Gastroesophageal sphincter (tissue), 4 donors: ENCODE data around the gene LIMK2. TPM values are rescaled to one million over a fixed set of nuclear protein-coding genes. Genes with fewer than 3 reads are reported as not detected.

Source experiments
- ATAC-seq: fragments of 150-250 bp; one replicate; pipeline ENCODE4 v1.9.1; 2016; ENCODE audit warnings: mild to moderate bottlenecking, moderate library complexity
- H3K27ac ChIP-seq, 4 donors: fragments of 200-600 bp; sonication (generic) in 3 of 4; 1 replicate in 3 of 4; 2 replicates in 1 of 4; pipeline ENCODE4 v1.5.1; 2016 to 2019
- H3K27me3 ChIP-seq: fragments of 200-600 bp; sonication (generic); one replicate; pipeline ENCODE4 v1.5.1; 2019
- H3K36me3 ChIP-seq, 2 donors: fragments of 200-600 bp; sonication (generic); one replicate each; pipeline ENCODE4 v1.5.1; 2019; ENCODE audit warnings: control low read depth in 1 of 2
- H3K4me1 ChIP-seq, 3 donors: fragments of 200-600 bp; sonication (generic); 1 replicate in 2 of 3; 2 replicates in 1 of 3; pipeline ENCODE4 v1.5.1; 2016 to 2019; ENCODE audit warnings: control low read depth in 2 of 3
- H3K4me3 ChIP-seq, 2 donors: fragments of 200-600 bp; sonication (generic); one replicate each; pipeline ENCODE4 v1.5.1; 2019; ENCODE audit warnings: mild to moderate bottlenecking in 1 of 2, moderate library complexity in 1 of 2
- H3K9me3 ChIP-seq, 3 donors: fragments of 200-600 bp; sonication (generic); one replicate each; pipeline ENCODE4 v1.5.1; 2017 to 2019; ENCODE audit warnings: control low read depth in 2 of 3
- CTCF ChIP-seq, 4 experiments: fragments of 200-600 bp in 2 of 4; fragments of 450-650 bp in 2 of 4; sonication (generic) in 1 of 4; IDR thresholded peaks; one replicate each; pipeline ENCODE4 v1.5.1; 2017 to 2019; ENCODE audit warnings: antibody characterized with exemption in 4 of 4, mild to moderate bottlenecking in 2 of 4, moderate library complexity in 2 of 4
- EP300 ChIP-seq: sonication (generic); formaldehyde crosslinking; IDR thresholded peaks from one replicate; pipeline ENCODE4 v1.6.1; 2017; ENCODE audit warnings: antibody characterized with exemption, mild to moderate bottlenecking
- POLR2A ChIP-seq, 2 donors: fragments of 450-650 bp; IDR thresholded peaks; one replicate each; pipeline ENCODE4 v1.6.1; 2017; ENCODE audit warnings: antibody characterized with exemption in 2 of 2, mild to moderate bottlenecking in 2 of 2, moderate library complexity in 1 of 2
- POLR2AphosphoS5 ChIP-seq: sonication (generic); formaldehyde crosslinking; IDR thresholded peaks from one replicate; pipeline ENCODE4 v1.6.1; 2017; ENCODE audit warnings: antibody characterized with exemption
- WGBS, 2 donors: methylation state at CpG; one replicate each; pipeline ENCODE4 v1.1.5; 2018; ENCODE audit warnings: low coverage in 1 of 2; 5-methylcytosine and 5-hydroxymethylcytosine counted together
- total RNA-seq, 4 donors: library from RNA; depleted of rRNA; stranded (reverse); fragments of >200 nt; gene quantifications; one replicate each; pipeline ENCODE4 v1.1.0, GENCODE V29; 2016

Gene LIMK2
- total RNA-seq, 4 donors from 2014 or later, result 13.4 to 19.1 (median 15.9) TPM

DNA sequence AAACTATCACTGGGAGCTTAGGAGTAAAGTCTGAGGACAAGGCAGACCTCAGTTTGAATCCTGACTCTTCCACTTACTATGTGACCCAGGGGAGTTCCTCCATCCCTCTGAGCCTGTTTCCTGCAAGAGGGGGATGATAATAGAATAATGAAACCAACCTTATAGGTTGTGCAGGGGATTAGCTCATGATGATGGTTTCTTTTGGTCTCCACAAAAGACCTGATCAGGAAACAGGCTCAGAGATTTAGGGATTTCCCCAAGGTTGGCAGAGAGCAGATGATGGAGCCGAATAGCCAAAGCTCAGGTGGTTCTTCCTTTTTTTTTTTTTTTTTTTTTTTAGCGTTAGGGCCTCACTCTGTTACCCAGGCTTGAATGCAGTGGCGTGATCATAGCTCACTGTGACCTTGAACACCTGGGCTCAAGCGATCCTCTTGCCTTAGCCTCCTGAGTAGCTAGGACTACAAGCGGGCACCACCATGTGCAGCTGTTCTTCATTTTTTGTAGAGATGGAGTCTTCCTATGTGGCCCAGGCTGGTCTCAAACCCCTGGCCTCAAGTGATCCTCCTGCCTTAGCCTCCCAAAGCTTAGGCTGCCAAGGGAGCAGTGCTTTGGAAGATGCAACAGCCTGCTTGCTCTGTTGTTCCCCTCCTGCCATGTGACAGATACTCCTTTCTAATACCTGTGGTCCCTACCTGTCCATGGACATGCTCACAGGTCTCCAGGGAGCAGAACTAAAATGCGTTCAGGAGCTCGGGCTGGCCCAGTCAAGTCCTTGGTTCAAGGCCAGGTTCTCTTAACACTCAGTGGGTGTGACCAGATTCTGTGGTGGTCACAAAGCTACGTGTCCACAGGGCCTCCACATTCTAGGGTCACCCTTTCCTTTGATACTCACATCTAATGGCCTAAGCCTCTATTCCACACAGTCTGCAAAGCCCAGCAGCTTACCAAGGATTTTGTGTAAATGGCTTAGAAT, 111.8 kb downstream of the LIMK2 start:
- Histone ChIP-seq H3K36me3 (peaks cover 0 to 50% of the 10 kb centered on the region in 2 donors), H3K27ac (no peak overlapping the region), H3K27me3 (no peaks in the 10 kb centered on the region), H3K4me3 (no peak overlapping the region), H3K9me3 (no peaks in the 10 kb centered on the region), H3K4me1 (peaks cover 0 to 13% (median 0%) of the 10 kb centered on the region in 3 donors)
- 88 to 100% methylated on average over 1 to 6 of the region's 8 CpGs for WGBS, 2 donors
- no peak for TF ChIP-seq CTCF (IDR thresholded peaks at IDR 0.05)
- no peak for TF ChIP-seq POLR2A (IDR thresholded peaks at IDR 0.05)
- ATAC-seq, result no peak

- no peak overlapping the region for H3K27ac ChIP-seq
- H3K4me1 ChIP-seq, result peaks cover 0 to 12% (median 0%) of the 10 kb centered on the region in 3 donors
- peaks cover 0 to 80% of the 10 kb centered on the region in 2 donors for H3K36me3 ChIP-seq
- WGBS, 2 donors, result 88 to 94% methylated on average over 8 of the region's 9 CpGs
- ATAC-seq, result no peak
- no peak overlapping the region for H3K4me3 ChIP-seq
- no peaks in the 10 kb centered on the region for H3K9me3 ChIP-seq
- H3K27me3 ChIP-seq, result no peaks in the 10 kb centered on the region
- TF ChIP-seq CTCF (IDR thresholded peaks at IDR 0.05) (no peak), POLR2AphosphoS5 (no peak), EP300 (no peak), POLR2A (IDR thresholded peaks at IDR 0.05) (no peak)
Observed at GRCh38 chr22:31326877-31327276, 114.8 kb downstream of the LIMK2 start.

GRCh38 chr22:31327806-31328543, 115.9 kb downstream of the LIMK2 start:
- H3K4me3 ChIP-seq, result no peak overlapping the region
- TF ChIP-seq POLR2AphosphoS5 (no peak), CTCF (IDR thresholded peaks at IDR 0.05) (no peak)
- ATAC-seq, result peak; percentile 67
- H3K36me3 ChIP-seq, result peaks cover 0 to 91% of the 10 kb centered on the region in 2 donors
- WGBS, 2 donors, result 100% methylated on average over 1 of the region's 9 CpGs; no CpG with 5 or more reads in 1 of the 2 donors
- no peaks in the 10 kb centered on the region for H3K27me3 ChIP-seq
- no peak overlapping the region for H3K27ac ChIP-seq
- H3K9me3 ChIP-seq, result no peaks in the 10 kb centered on the region
- peaks cover 0 to under 1% (median 0%) of the 10 kb centered on the region in 3 donors for H3K4me1 ChIP-seq

DNA sequence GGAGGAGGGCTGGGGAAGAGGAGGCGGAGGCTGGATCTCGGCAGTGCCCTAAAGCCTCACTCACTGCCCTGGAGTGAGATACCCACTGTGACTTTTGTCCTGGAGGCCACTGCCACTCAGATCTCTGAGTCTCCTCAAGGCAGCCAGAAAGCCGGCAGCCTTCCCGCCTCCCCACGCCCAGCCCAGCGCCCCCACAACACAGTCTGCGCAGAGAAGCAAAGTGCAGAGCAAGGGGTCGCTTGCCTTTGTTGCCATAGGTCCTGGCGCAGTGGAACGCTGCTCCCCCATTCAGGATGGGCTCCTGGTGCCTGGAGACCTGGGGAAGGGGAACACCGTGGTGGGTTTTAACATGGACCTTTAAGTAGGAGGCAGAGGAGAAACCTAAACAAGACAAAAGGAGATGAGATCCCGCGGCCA, 116.5 kb downstream of the LIMK2 start:
- WGBS, 2 donors, result 81 to 89% methylated on average over 3 to 5 of the region's 13 CpGs

More for the DNA sequence above, 116.5 kb downstream of the LIMK2 start:
- no peak for TF ChIP-seq EP300
- no peak for TF ChIP-seq POLR2A (IDR thresholded peaks at IDR 0.05)
- TF ChIP-seq CTCF (IDR thresholded peaks at IDR 0.05), result no peak
- TF ChIP-seq POLR2AphosphoS5, result no peak
- Histone ChIP-seq H3K9me3 (no peaks in the 10 kb centered on the region), H3K36me3 (peaks cover 0 to 97% of the 10 kb centered on the region in 2 donors), H3K27me3 (no peaks in the 10 kb centered on the region), H3K4me3 (no peak overlapping the region), H3K4me1 (no peaks in the 10 kb centered on the region), H3K27ac (no peak overlapping the region)
- no peak for ATAC-seq
